Stimulated activated effector memory CD8-positive, alpha-beta T cell treated with anti-CD3 and anti-CD28 coated beads, Interleukin-12 subunit alpha, Interleukin-12 subunit beta, amount 100 ng/mL, for 72 hours (primary cell): Measurements from ENCODE around the gene SUGCT.

Experiments
- ATAC-seq: fragments of 150-1000 bp; cut with Tn5 transposase; 2 replicates; pipeline ENCODE4 v1.10.0; 2021
- DNase-seq, 2 donors: peaks; one replicate each; pipeline ENCODE4 v3.0.0; 2021 to 2022; ENCODE audit warnings: low spot score in 2 of 2
- H3K27ac Mint-ChIP-seq: one replicate; pipeline ENCODE4 v1.8.0; 2022; ENCODE audit warnings: mild to moderate bottlenecking, mixed read lengths
- H3K36me3 Mint-ChIP-seq: one replicate; pipeline ENCODE4 v1.8.0; 2022; ENCODE audit warnings: mild to moderate bottlenecking, mixed read lengths
- H3K4me1 Mint-ChIP-seq: one replicate; pipeline ENCODE4 v1.8.0; 2022; ENCODE audit warnings: mixed read lengths
- H3K4me3 Mint-ChIP-seq: one replicate; pipeline ENCODE4 v1.8.0; 2022; ENCODE audit warnings: mild to moderate bottlenecking, mixed read lengths
- H3K9me3 Mint-ChIP-seq: one replicate; pipeline ENCODE4 v1.8.0; 2022; ENCODE audit warnings: mixed read lengths

Gene SUGCT

DNA sequence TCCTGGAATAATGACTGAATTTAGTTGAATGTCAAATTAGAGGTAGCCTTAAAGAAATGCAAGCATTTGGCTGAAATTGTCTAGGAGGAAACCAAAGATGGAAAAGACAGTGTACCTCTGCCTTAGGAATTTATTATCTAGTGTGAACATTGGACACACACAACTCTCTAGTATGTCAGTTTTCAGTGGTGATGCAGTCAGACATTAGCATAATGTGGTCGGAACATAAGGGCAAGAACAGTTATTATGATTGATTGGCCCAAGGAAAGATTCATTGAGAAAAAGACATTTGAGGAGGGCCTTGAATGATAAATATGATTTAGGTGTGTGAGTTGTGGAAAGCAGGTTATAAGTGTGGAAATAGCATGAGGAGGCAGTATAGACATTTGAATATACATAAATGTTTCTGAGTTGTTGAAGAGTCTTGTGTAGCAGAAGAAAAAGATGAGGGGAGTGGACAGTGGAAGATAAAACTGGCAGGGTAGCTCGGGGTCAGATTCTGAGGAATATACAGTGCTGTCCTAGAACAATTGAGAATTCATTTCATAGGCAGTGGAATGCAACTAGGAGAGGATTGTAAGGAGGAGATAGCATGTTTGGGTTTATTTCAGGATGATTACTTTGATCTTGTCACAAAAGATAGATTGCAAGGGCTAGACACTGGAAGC, 414.7 kb downstream of the SUGCT start:
- H3K27ac Mint-ChIP-seq = no peak overlapping the region
- H3K9me3 Mint-ChIP-seq = peaks cover 3% of the 10 kb centered on the region
- no peaks in the 10 kb centered on the region for H3K4me1 Mint-ChIP-seq
- DNase-seq (no peak), ATAC-seq (no peak)
- H3K4me3 Mint-ChIP-seq = no peak overlapping the region
- H3K36me3 Mint-ChIP-seq = no peaks in the 10 kb centered on the region

DNA sequence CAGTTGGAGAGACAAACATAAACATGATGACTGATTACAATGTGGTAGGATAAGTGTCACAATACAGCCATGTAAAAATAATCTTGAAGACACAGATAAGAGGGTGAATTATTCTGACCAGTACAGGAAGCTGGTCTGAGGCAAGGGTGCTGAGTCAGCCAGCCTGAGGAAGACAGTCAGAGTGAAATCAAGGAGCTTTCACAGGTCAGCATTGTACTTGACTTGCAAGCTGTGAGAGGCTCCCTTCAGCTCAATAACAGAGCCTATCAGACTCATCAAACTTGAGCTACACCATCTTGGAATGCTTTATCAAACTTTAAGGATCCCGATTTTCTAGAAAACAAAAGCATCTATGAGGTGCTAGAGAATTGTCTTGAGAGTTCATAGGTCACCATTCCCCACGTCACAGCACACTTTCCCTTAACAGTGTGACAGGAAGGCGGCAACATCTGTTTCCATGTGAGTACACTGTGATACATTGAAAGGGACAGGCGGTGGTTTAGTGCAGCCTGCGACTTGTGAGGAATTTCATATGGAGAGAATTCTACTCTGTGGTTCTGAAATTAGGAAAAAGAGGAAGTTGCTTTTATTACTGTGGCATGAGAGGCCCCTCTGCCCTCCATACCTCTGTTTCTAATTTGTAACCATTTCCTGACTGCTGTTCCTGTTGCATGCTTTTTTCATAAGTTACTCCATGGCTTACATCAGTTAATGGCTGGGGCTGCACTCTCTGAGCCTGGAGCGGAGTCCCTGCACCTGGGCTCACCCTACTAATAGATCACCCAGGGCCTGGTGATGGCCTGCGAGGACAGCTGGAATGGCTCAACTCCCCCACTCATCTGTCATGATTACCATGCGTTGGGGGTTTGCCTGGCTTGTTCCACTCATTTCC, 417.1 kb downstream of the SUGCT start:
- Mint-ChIP-seq H3K4me3 (no peak overlapping the region), H3K4me1 (no peaks in the 10 kb centered on the region), H3K27ac (no peak overlapping the region), H3K36me3 (no peaks in the 10 kb centered on the region), H3K9me3 (peaks cover 3% of the 10 kb centered on the region)
- DNase-seq (no peak), ATAC-seq (peak; percentile 40)

GRCh38 chr7:40560672-40561071, 425.9 kb downstream of the SUGCT start:
- H3K27ac Mint-ChIP-seq = no peak overlapping the region
- peaks cover 15% of the 10 kb centered on the region for H3K9me3 Mint-ChIP-seq
- H3K4me1 Mint-ChIP-seq = no peaks in the 10 kb centered on the region
- no peak for ATAC-seq
- H3K4me3 Mint-ChIP-seq = no peak overlapping the region
- H3K36me3 Mint-ChIP-seq = no peaks in the 10 kb centered on the region
- DNase-seq = no peak

DNA sequence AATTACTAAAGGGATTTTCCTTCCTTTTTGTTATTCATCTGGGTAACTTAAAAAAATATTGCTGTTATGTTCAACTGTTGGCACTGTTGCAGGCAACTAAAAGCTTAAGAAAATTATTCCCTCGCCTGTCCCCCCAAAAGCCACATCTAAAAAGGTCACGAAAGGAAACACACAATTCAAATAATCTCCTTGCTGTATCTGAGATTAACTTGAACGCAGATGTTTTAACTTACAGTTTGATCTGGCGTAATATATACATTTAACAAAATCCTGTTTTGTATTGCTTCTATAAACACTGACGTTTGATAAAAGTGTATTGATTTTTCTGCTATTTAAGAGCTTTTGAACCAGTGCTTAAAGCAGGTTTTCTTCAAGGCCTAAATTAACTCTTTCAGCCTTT, 432.1 kb downstream of the SUGCT start:
- Mint-ChIP-seq H3K27ac (no peak overlapping the region), H3K9me3 (peaks cover 21% of the 10 kb centered on the region), H3K4me1 (no peaks in the 10 kb centered on the region), H3K36me3 (no peaks in the 10 kb centered on the region), H3K4me3 (no peak overlapping the region)
- ATAC-seq (no peak), DNase-seq (no peak)

GRCh38 chr7:40569326-40569725, 434.5 kb downstream of the SUGCT start:
- peaks cover 22% of the 10 kb centered on the region for H3K9me3 Mint-ChIP-seq
- ATAC-seq (no peak), DNase-seq (no peak)
- H3K4me3 Mint-ChIP-seq = no peak overlapping the region
- no peaks in the 10 kb centered on the region for H3K36me3 Mint-ChIP-seq
- no peak overlapping the region for H3K27ac Mint-ChIP-seq
- H3K4me1 Mint-ChIP-seq = no peaks in the 10 kb centered on the region

GRCh38 chr7:40570223-40570622, 435.4 kb downstream of the SUGCT start:
- ATAC-seq = no peak
- DNase-seq = no peak

GRCh38 chr7:40571796-40572195, 437.0 kb downstream of the SUGCT start:
- DNase-seq (no peak), ATAC-seq (no peak)
- H3K9me3 Mint-ChIP-seq = peaks cover 19% of the 10 kb centered on the region
- H3K27ac Mint-ChIP-seq = no peak overlapping the region
- H3K4me1 Mint-ChIP-seq = no peaks in the 10 kb centered on the region
- no peak overlapping the region for H3K4me3 Mint-ChIP-seq
- H3K36me3 Mint-ChIP-seq = no peaks in the 10 kb centered on the region

More at GRCh38 chr7:40570223-40570622, 435.4 kb downstream of the SUGCT start:
- H3K9me3 Mint-ChIP-seq = peaks cover 22% of the 10 kb centered on the region
- H3K36me3 Mint-ChIP-seq = no peaks in the 10 kb centered on the region
- no peak overlapping the region for H3K27ac Mint-ChIP-seq
- no peaks in the 10 kb centered on the region for H3K4me1 Mint-ChIP-seq
- no peak overlapping the region for H3K4me3 Mint-ChIP-seq

GRCh38 chr7:40572810-40573465, 438.1 kb downstream of the SUGCT start:
- no peak for DNase-seq
- Mint-ChIP-seq H3K27ac (no peak overlapping the region), H3K4me1 (no peaks in the 10 kb centered on the region), H3K4me3 (no peak overlapping the region), H3K36me3 (no peaks in the 10 kb centered on the region), H3K9me3 (peaks cover 22% of the 10 kb centered on the region)
- no peak for ATAC-seq

- DNase-seq (no peak), ATAC-seq (no peak)
- Mint-ChIP-seq H3K36me3 (no peaks in the 10 kb centered on the region), H3K9me3 (peaks cover 16% of the 10 kb centered on the region), H3K27ac (no peak overlapping the region), H3K4me3 (no peak overlapping the region), H3K4me1 (no peaks in the 10 kb centered on the region)
Observed at GRCh38 chr7:40579401-40579800, 444.6 kb downstream of the SUGCT start.

DNA sequence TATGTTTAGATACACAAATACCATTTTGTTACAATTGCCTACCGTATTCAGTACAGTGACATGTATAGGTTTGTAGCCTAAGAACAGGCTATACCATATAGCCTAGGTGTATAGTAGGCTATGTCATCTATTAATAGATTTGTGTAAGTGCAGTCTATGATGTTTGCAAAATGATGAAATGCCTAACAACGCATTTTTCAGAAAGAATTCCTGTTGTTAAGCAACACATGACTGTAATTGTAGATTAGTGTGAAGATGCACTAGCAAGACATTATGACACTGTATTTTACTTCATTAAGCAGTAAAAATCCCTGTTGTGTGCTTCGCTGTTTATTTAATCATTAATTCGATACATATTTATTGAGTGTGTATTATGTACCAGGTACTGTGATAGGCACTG, 446.0 kb downstream of the SUGCT start:
- Mint-ChIP-seq H3K4me1 (no peaks in the 10 kb centered on the region), H3K4me3 (no peak overlapping the region), H3K27ac (no peak overlapping the region), H3K9me3 (peaks cover 16% of the 10 kb centered on the region), H3K36me3 (no peaks in the 10 kb centered on the region)
- DNase-seq (no peak), ATAC-seq (no peak)

DNA sequence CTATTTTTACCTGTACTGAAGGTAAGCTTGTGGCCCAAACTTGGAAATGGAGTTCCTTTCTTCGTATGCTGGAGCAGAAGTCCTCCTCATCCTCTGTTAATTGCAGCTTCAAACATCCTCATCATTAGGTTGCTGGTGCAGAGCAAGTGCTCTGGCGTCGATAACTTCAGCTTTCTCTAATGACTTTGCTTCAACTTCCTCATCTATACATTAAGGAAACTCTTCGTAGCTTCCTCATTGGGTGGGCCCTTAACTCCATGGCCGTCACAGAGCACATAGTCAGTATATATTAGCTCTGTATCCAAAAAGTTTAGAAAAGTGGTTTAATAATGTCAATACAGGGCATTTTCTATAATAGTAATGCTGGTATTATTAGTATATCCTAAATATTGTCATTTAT, 447.7 kb downstream of the SUGCT start:
- Mint-ChIP-seq H3K4me3 (no peak overlapping the region), H3K36me3 (no peaks in the 10 kb centered on the region), H3K4me1 (no peaks in the 10 kb centered on the region), H3K27ac (no peak overlapping the region), H3K9me3 (peaks cover 15% of the 10 kb centered on the region)
- no peak for ATAC-seq
- no peak for DNase-seq

GRCh38 chr7:40583667-40584444, 449.1 kb downstream of the SUGCT start:
- ATAC-seq (no peak), DNase-seq (no peak)
- Mint-ChIP-seq H3K9me3 (peaks cover 12% of the 10 kb centered on the region), H3K4me1 (no peaks in the 10 kb centered on the region), H3K36me3 (no peaks in the 10 kb centered on the region), H3K4me3 (no peak overlapping the region), H3K27ac (no peak overlapping the region)

- H3K4me3 Mint-ChIP-seq = no peak overlapping the region
- no peaks in the 10 kb centered on the region for H3K36me3 Mint-ChIP-seq
- H3K9me3 Mint-ChIP-seq = peaks cover 7% of the 10 kb centered on the region
- no peak overlapping the region for H3K27ac Mint-ChIP-seq
- H3K4me1 Mint-ChIP-seq = no peaks in the 10 kb centered on the region
- ATAC-seq (no peak), DNase-seq (no peak)
Observed at GRCh38 chr7:40584667-40585433, 450.0 kb downstream of the SUGCT start.

- DNase-seq = no peak
- Mint-ChIP-seq H3K27ac (no peak overlapping the region), H3K4me1 (no peaks in the 10 kb centered on the region), H3K4me3 (no peak overlapping the region), H3K9me3 (peaks cover 11% of the 10 kb centered on the region), H3K36me3 (no peaks in the 10 kb centered on the region)
- ATAC-seq = no peak
Observed at GRCh38 chr7:40586197-40586596, 451.4 kb downstream of the SUGCT start.
